Endodermal cell (in vitro differentiated cells): ENCODE measurements around the gene CDC42. TPM values are rescaled to one million over a fixed set of nuclear protein-coding genes. Genes with fewer than 3 reads are reported as not detected.

Experiments
- DNase-seq: peaks from one replicate; pipeline ENCODE4 v3.0.0-alpha.2; 2017
- H3K27ac ChIP-seq: 2 replicates; pipeline ENCODE4 v1.5.1; 2013; ENCODE audit warnings: mild to moderate bottlenecking, low read depth, low read length, moderate library complexity
- H3K27me3 ChIP-seq: 2 replicates; pipeline ENCODE4 v1.6.1; 2013; ENCODE audit warnings: mild to moderate bottlenecking, low read length, moderate library complexity; ENCODE audit not compliant: insufficient read depth, control insufficient read depth, poor library complexity, severe bottlenecking
- H3K36me3 ChIP-seq: 2 replicates; pipeline ENCODE4 v1.7.0; 2013; ENCODE audit warnings: mild to moderate bottlenecking, low read length, moderate library complexity; ENCODE audit not compliant: control insufficient read depth, insufficient read depth
- H3K4me1 ChIP-seq: one replicate; pipeline ENCODE4 v1.7.0; 2013; ENCODE audit warnings: low read length; ENCODE audit not compliant: control insufficient read depth, insufficient read depth
- H3K4me3 ChIP-seq: 2 replicates; pipeline ENCODE4 v1.5.1; 2013; ENCODE audit warnings: mild to moderate bottlenecking, low read length, moderate library complexity
- H3K9ac ChIP-seq: 2 replicates; pipeline ENCODE4 v1.6.1; 2013; ENCODE audit warnings: mild to moderate bottlenecking, low read length, moderate library complexity; ENCODE audit not compliant: poor library complexity, severe bottlenecking; ENCODE audit errors: extremely low read depth
- H3K9me3 ChIP-seq: 2 replicates; pipeline ENCODE4 v1.6.1; 2013; ENCODE audit warnings: mild to moderate bottlenecking, low read length, moderate library complexity; ENCODE audit not compliant: control insufficient read depth
- H3K27ac Mint-ChIP-seq: 2 replicates; pipeline ENCODE4 v1.8.0; 2020; ENCODE audit warnings: mixed read lengths
- H3K27me3 Mint-ChIP-seq: 2 replicates; pipeline ENCODE4 v1.8.0; 2021; ENCODE audit warnings: mild to moderate bottlenecking, mixed read lengths; ENCODE audit not compliant: insufficient read depth
- H3K36me3 Mint-ChIP-seq: 2 replicates; pipeline ENCODE4 v1.8.0; 2020; ENCODE audit warnings: low read depth, mixed read lengths
- H3K4me1 Mint-ChIP-seq: 2 replicates; pipeline ENCODE4 v1.8.0; 2020; ENCODE audit warnings: mixed read lengths
- H3K4me3 Mint-ChIP-seq: 2 replicates; pipeline ENCODE4 v1.8.0; 2020; ENCODE audit warnings: mild to moderate bottlenecking, moderate library complexity, mixed read lengths
- H3K9me3 Mint-ChIP-seq: 2 replicates; pipeline ENCODE4 v1.8.0; 2020; ENCODE audit warnings: mild to moderate bottlenecking, mixed read lengths
- CTCF ChIP-seq: fragments of 200-600 bp; sonication (generic); conservative IDR thresholded peaks from 2 replicates; pipeline ENCODE4 v1.5.0; 2021; ENCODE audit warnings: antibody characterized with exemption, mild to moderate bottlenecking
- WGBS, 2 experiments: methylation state at CpG; one replicate each; pipeline versions ENCODE4 v1.1.5 to v1.1.7; 2013; ENCODE audit warnings: missing lambda C conversion rate in 2 of 2, mixed read lengths in 1 of 2; ENCODE audit not compliant: insufficient coverage in 1 of 2, insufficient read length in 1 of 2; 5-methylcytosine and 5-hydroxymethylcytosine counted together
- total RNA-seq, 2 donors: library from RNA; stranded (reverse); fragmentation: NEBNext Ultra II Directional in 1 of 2; extraction: Animal tissue kit (Norgen Biotek cat#: 25700) in 1 of 2; gene quantifications; 2 replicates in 1 of 2; 3 replicates in 1 of 2; pipeline ENCODE4 v1.2.1, GENCODE V29; 2021

CDC42 gene
- total RNA-seq, 2 donors from 2014 or later = 274 to 283 TPM

GRCh38 chr1:22044690-22045420 lies 7.7 kb upstream of the CDC42 start:
- 43 to 67% methylated on average over 1 to 3 of the region's 3 CpGs for WGBS, 2 experiments
- no peaks in the 10 kb centered on the region for H3K27me3 ChIP-seq
- no peaks in the 10 kb centered on the region for H3K9me3 Mint-ChIP-seq
- H3K36me3 ChIP-seq = no peaks in the 10 kb centered on the region
- no peaks in the 10 kb centered on the region for H3K36me3 Mint-ChIP-seq
- no peaks in the 10 kb centered on the region for H3K27me3 Mint-ChIP-seq
- no peak for DNase-seq
- no peak overlapping the region for H3K4me3 ChIP-seq
- H3K9me3 ChIP-seq = no peaks in the 10 kb centered on the region
- H3K4me3 Mint-ChIP-seq = no peak overlapping the region
- H3K4me1 ChIP-seq = no peaks in the 10 kb centered on the region
- no peak for TF ChIP-seq CTCF
- H3K27ac ChIP-seq = no peak overlapping the region
- H3K9ac ChIP-seq = no peak overlapping the region
- H3K4me1 Mint-ChIP-seq = peaks cover 11% of the 10 kb centered on the region
- H3K27ac Mint-ChIP-seq = no peak overlapping the region

GRCh38 chr1:22045604-22046228 lies 6.8 kb upstream of the CDC42 start:
- Histone ChIP-seq H3K9ac (no peak overlapping the region), H3K4me1 (no peaks in the 10 kb centered on the region), H3K9me3 (no peaks in the 10 kb centered on the region), H3K27ac (no peak overlapping the region), H3K36me3 (no peaks in the 10 kb centered on the region), H3K27me3 (no peaks in the 10 kb centered on the region), H3K4me3 (no peak overlapping the region)
- H3K36me3 Mint-ChIP-seq = no peaks in the 10 kb centered on the region
- H3K4me1 Mint-ChIP-seq = peaks cover 9% of the 10 kb centered on the region
- no peaks in the 10 kb centered on the region for H3K27me3 Mint-ChIP-seq
- no peak overlapping the region for H3K27ac Mint-ChIP-seq
- no peaks in the 10 kb centered on the region for H3K9me3 Mint-ChIP-seq
- no peak overlapping the region for H3K4me3 Mint-ChIP-seq
- TF ChIP-seq CTCF = no peak
- 83 to 94% methylated on average over 1 of the region's 2 CpGs for WGBS, 2 experiments
- no peak for DNase-seq

- Histone ChIP-seq H3K36me3 (peaks cover under 1% of the 10 kb centered on the region), H3K4me1 (no peaks in the 10 kb centered on the region), H3K9ac (no peak overlapping the region), H3K4me3 (no peak overlapping the region), H3K9me3 (no peaks in the 10 kb centered on the region), H3K27ac (no peak overlapping the region), H3K27me3 (no peaks in the 10 kb centered on the region)
- WGBS, 2 experiments = 90 to 100% methylated on average over 6 to 8 of the region's 8 CpGs
- TF ChIP-seq CTCF = no peak
- Mint-ChIP-seq H3K36me3 (no peaks in the 10 kb centered on the region), H3K4me1 (peaks cover 9% of the 10 kb centered on the region), H3K9me3 (no peaks in the 10 kb centered on the region), H3K27ac (peak overlapping the region; percentile 13), H3K27me3 (no peaks in the 10 kb centered on the region), H3K4me3 (no peak overlapping the region)
- peak; percentile 67 for DNase-seq
These were observed 3.9 kb upstream of the CDC42 start for GRCh38 chr1:22048351-22049192.
